CD1c-positive myeloid dendritic cell (primary cell): ENCODE measurements around the gene LTBR.

ENCODE experiments used
- DNase-seq: peaks from one replicate; pipeline ENCODE4 v3.0.0-alpha.2; 2016; ENCODE audit errors: extremely low spot score

The LTBR gene

GRCh38 chr12:6346235-6346832 is 37.6 kb upstream of the LTBR start:
- DNase-seq = no peak

- DNase-seq = no peak
Measured at GRCh38 chr12:6346942-6347341, 37.0 kb upstream of the LTBR start.

GRCh38 chr12:6347367-6348338 is 36.3 kb upstream of the LTBR start:
- no peak for DNase-seq

DNA sequence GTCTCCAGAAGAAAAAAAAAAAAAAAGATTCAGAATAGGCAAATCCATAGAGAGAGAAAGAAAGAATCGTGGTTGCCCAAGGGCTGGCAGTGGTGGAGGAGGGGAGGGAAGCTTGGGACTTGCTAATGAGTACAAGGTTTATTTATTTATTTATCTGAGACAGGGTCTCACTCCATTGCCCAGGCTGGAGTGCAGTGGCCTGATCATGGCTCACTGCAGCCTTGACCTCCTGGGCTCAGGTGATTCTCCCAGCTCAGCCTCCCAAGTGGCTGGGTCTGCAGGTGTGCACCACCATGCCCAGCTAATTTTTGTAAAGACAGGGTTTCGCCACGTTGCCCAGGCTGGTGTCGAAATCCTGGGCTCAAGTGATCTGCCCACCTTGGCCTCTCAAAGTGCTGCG is 32.3 kb upstream of the LTBR start:
- no peak for DNase-seq

DNA sequence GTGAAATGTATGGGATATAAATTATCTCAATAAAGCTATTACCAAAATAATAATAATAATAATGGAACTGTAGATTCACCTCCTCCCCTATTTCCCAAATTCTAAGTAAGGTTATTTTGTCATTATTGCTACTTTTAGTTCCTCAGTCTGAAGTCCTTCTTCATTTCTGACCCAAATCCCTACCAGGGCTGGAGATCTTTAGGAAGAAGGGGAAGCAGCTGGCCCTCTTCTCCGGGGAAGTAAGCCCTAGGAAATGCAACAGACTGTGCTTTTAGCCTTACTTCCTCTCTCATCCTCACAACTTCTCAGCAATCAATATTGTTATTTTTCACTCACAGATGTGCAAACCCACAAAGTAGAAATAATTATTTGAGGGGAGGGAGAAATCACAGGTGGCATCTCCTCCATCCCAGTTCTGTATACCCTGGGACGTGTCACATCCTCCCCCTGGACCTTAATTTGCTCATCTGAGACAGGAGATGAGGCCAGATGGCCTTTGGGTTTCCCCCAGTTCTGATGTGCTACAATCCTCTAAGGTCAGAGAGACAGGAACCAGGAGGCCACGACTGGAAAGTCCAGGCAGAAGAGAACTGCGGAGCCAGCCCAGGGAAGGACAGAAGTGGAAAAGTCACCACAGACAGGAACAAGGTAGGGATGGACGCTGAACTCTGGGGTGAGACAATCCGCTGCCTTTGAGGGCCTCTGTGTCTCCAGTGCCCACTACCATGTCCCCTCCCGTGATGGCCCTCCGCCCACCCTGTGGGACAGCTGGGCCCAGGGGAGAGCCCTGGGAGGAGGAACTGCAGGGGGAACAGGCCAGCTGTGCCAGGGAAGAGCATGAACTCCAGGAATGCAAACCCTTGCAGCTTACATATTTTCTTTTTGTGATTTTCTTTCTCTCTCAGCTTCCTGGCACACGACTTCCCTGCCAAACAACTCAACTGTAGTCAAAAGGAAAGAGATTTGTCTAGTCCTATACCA is 31.5 kb upstream of the LTBR start:
- peak; percentile 87 for DNase-seq

- no peak for DNase-seq
Measured at GRCh38 chr12:6354495-6355393, 29.2 kb upstream of the LTBR start.

DNA sequence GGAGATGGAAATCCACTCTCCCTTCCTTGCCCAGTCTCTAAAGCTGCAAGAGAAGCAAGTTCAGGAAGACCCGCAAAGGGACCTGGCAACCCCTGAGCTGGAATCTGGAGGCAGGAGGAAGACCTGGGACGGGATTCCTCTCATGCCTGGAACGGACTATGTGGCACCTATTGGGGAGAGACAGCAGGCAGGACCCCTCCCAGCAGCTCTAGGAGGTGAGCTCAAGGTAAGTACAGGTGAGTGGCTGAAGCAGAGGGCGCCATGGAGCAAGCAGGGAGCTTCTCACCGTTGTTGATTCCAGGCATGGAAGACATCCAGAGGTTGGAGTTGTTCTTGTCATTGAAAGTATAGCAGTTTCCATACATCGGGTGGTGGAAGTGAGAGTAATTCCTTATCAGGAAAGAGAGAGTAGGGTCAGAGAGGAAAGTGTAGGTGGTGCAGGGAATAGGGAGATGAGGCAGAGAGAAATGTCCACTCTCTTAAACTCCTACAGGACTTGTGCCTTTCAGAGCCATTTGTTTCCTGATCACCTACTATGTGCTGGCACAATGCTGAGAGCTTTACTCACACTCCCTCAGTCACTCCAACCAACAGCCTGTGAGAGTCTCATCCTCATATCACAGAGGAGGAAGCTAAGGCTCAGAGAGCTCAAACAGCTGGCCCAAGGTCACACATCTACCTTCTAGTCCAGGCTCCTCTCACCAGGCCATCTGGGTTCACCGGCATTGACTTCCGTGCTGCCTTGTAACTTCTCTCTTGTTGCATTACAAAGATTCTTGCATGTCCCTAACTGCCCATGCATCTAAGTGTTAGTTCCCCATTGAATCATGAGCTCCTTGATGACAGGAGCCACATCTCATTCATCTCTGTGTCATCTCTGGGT is 28.2 kb upstream of the LTBR start:
- peak; percentile 88 for DNase-seq

- DNase-seq = no peak
Measured at GRCh38 chr12:6356374-6356820, 27.6 kb upstream of the LTBR start.

- DNase-seq = peak; percentile 70
Measured at GRCh38 chr12:6358881-6359280, 25.1 kb upstream of the LTBR start.

DNA sequence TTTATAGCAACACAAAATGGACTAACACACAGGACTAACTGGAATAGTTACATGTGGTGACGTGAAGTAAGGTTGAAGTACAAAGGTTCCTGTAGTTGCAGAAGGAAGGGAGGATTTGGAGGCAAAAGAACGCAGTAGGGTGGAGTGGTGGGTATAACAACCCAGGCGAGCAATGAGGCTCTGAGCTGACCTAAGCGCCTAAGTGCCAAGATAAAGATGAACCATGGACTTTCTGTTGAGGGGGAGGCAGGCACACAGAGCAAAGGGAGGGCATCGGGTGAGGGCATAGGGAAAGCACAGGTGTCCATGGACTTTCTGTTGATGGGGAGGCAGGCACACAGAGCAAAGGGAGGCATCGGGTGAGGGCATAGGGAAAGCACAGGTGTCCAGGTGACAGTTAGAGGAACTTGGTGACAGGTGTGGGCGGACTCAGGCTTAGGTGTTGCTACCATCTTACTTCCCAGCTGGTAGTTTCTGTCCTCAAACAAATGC is 23.8 kb upstream of the LTBR start:
- no peak for DNase-seq

- DNase-seq = no peak
Measured at GRCh38 chr12:6360578-6361490, 23.1 kb upstream of the LTBR start.

- peak; percentile 63 for DNase-seq
Measured at GRCh38 chr12:6361834-6362233, 22.1 kb upstream of the LTBR start.

GRCh38 chr12:6362403-6362802 is 21.6 kb upstream of the LTBR start:
- DNase-seq = no peak

GRCh38 chr12:6363010-6363329 is 21.0 kb upstream of the LTBR start:
- no peak for DNase-seq

GRCh38 chr12:6363330-6364043 is 20.5 kb upstream of the LTBR start:
- DNase-seq = peak; percentile 81

- DNase-seq = peak; percentile 53
Measured at GRCh38 chr12:6364044-6364374, 20.0 kb upstream of the LTBR start.

- DNase-seq = peak; percentile 78
Measured at GRCh38 chr12:6367065-6367968, 16.6 kb upstream of the LTBR start.
